D341Med (cell line): ENCODE data around the gene SCLY.

Experiments
- DNase-seq: peaks from one replicate; pipeline ENCODE4 v3.0.0; 2012; ENCODE audit warnings: low spot score

The SCLY gene

DNA sequence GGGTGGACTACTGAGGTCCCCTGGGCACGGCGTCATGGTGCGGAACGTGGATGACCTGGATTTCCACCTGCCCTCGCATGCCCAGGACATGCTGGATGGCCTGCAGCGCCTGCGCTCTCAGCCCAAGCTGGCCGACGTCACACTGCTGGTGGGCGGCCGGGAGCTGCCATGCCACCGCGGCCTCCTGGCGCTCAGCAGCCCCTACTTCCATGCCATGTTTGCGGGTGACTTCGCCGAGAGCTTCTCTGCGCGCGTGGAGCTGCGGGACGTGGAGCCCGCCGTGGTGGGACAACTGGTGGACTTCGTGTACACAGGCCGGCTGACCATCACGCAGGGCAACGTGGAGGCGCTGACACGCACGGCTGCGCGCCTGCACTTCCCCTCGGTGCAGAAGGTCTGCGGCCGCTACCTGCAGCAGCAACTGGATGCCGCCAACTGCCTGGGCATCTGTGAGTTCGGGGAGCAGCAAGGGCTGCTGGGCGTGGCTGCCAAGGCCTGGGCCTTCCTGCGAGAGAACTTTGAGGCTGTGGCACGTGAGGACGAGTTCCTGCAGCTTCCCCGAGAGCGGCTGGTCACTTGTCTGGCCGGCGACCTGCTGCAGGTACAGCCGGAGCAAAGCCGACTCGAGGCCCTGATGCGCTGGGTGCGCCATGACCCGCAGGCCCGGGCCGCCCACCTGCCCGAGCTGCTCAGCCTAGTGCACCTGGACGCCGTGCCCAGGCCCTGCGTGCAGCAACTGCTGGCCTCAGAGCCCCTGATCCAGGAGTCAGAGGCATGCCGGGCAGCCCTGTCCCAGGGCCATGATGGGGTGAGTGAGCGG, 80.1 kb downstream of the SCLY start:
- DNase-seq: no peak

DNA sequence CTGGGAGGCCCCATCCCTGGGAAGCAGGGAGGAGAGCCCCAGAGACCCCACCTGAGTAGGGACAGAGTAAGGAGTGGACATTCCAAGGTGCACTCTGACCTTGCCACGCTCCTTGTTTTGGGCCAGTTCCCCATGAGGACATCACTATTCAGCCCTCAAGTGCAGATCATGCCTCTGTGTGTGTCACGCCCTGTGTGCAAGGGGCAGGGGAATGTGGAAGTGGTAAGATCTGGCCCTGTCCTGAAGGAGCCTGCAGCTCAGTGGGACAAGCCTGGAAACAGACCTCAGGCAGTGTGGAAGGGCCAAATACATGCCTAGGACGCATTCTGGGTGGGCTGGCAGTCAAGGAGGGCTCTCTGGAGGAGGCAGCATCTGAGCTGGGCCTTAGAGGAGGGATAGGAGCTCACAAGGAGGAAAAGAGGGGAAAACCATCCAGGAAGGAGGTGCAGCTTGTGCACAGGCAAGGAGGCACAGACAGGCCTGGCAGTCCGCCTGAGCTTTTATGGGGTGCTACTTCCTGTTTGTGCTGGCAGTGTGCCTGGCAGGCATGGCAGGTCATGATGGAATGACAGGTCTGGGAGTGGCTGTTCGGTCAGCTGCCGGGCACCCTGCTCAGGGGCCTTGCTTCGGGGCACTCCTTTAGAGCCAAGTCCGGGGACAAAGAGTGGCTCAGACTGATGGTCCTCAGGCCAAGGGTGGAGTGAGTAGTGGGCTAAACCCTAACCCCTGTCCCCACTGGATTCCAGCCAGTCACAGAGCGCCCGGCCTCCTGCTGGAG, 80.9 kb downstream of the SCLY start:
- no peak for DNase-seq

- no peak for DNase-seq
These were observed 81.8 kb downstream of the SCLY start for GRCh38 chr2:238142382-238143205.

GRCh38 chr2:238143239-238143951, 82.6 kb downstream of the SCLY start:
- no peak for DNase-seq

- no peak for DNase-seq
These were observed 83.5 kb downstream of the SCLY start for GRCh38 chr2:238144262-238144661.

GRCh38 chr2:238145046-238145445, 84.2 kb downstream of the SCLY start:
- no peak for DNase-seq

- DNase-seq: no peak
These were observed 85.0 kb downstream of the SCLY start for GRCh38 chr2:238145851-238146250.

GRCh38 chr2:238146884-238147544, 86.2 kb downstream of the SCLY start:
- DNase-seq: no peak

- DNase-seq: no peak
These were observed 88.2 kb downstream of the SCLY start for GRCh38 chr2:238148981-238149380.
